ENCODE data around the gene BLTP2.

BLTP2 gene

GRCh38 chr17:28644787-28645575 is at the start of gene BLTP2:
BLTP2 (minus strand) TSS chr17:28645158; CDS start chr17:28645056, 102 bp downstream.
- H3K4me3 ChIP-seq (replicated peaks; ENCODE audit: low read depth, low read length) = peak within 1 kb of the TSS; percentile 75
- DNase-seq (ENCODE audit: low read depth) = peak; percentile 95
- TF ChIP-seq CTCF (IDR thresholded peaks at IDR 0.05; ENCODE audit: low read length, missing control alignments) = no peak

DNA sequence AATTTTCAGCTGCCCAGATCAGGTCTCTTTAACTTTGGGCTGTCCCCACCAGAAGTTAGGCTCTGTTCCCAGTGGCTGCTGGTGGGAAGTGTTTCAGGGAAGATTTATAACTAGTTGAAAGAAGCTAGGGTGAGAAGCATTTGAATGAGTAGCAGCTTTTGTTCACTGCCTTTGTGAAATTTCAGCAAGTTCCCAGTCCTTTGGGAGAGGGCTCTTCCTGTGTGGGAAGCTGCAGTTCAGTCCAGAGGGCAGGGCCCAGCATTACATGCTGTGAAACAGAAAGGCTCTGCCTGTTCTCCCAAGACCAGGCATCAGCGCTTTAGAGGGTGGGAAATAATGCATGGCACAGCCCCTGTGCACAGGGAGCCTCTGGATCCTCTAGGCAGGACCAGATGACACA is 48.9 kb upstream of the BLTP2 start:
- H3K4me3 ChIP-seq (replicated peaks; ENCODE audit: low read depth, low read length) = no peak overlapping the region
- no peak for TF ChIP-seq CTCF (IDR thresholded peaks at IDR 0.05; ENCODE audit: low read length, missing control alignments)
- no peak for DNase-seq (ENCODE audit: low read depth)

- no peak overlapping the region for H3K4me3 ChIP-seq (replicated peaks; ENCODE audit: low read depth, low read length)
- TF ChIP-seq CTCF (IDR thresholded peaks at IDR 0.05; ENCODE audit: low read length, missing control alignments) = no peak
- DNase-seq (ENCODE audit: low read depth) = no peak
These were observed 44.1 kb upstream of the BLTP2 start for GRCh38 chr17:28689011-28689410.

DNA sequence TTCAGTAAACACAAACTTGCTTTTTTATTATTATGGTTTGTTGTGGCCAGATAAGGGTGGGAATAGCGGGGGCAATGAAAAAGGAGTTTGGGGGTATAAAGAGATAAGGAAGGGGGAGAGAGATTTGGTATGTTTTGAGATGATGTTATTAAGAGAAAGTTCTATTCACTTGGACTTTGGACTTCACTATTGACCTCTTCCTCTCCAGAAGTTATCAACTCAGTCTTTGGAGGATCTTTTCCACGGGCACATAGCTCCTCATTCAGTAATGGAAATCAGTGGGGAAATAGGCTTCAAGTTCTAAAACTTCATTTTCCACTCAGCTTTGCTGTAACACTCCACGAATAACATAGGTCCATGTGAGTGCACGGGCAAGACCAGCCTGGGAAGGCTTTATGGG is 43.5 kb upstream of the BLTP2 start:
- no peak for TF ChIP-seq CTCF (IDR thresholded peaks at IDR 0.05; ENCODE audit: low read length, missing control alignments)
- no peak for DNase-seq (ENCODE audit: low read depth)
- no peak overlapping the region for H3K4me3 ChIP-seq (replicated peaks; ENCODE audit: low read depth, low read length)

DNA sequence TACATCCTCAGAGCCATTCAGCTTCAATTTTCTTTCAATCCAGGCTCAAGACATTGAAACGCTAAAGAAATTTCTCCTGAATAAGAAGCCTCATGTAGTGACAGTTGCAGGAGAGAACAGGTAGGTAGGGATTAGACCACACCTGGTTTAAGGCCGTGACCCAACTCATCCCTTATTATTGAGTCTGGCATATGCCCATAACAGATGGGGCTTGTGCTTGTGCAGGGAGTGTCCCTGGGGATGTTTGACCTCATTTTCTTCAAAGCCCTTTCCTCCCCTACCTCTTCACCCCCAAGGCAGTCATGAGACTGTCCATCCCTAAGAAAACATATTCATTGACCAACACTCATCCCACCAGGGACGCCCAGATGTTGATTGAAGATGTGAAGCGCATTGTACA is 41.3 kb upstream of the BLTP2 start:
- no peak for TF ChIP-seq CTCF (IDR thresholded peaks at IDR 0.05; ENCODE audit: low read length, missing control alignments)
- H3K4me3 ChIP-seq (replicated peaks; ENCODE audit: low read depth, low read length) = no peak overlapping the region
- no peak for DNase-seq (ENCODE audit: low read depth)

GRCh38 chr17:28685366-28685765 is 40.4 kb upstream of the BLTP2 start:
- no peak overlapping the region for H3K4me3 ChIP-seq (replicated peaks; ENCODE audit: low read depth, low read length)
- no peak for TF ChIP-seq CTCF (IDR thresholded peaks at IDR 0.05; ENCODE audit: low read length, missing control alignments)
- DNase-seq (ENCODE audit: low read depth) = no peak

- peak; percentile 49 for DNase-seq (ENCODE audit: low read depth)
- no peak for TF ChIP-seq CTCF (IDR thresholded peaks at IDR 0.05; ENCODE audit: low read length, missing control alignments)
- H3K4me3 ChIP-seq (replicated peaks; ENCODE audit: low read depth, low read length) = no peak overlapping the region
These were observed 40.0 kb upstream of the BLTP2 start for GRCh38 chr17:28684963-28685362.

Measured in fibroblast of pulmonary artery (primary cell).